ENCODE data around the gene ADIPOQ.

- no peak for TF ChIP-seq CTCF (IDR thresholded peaks at IDR 0.05; ENCODE audit: insufficient read depth, low read length)
- TF ChIP-seq REST (IDR thresholded peaks at IDR 0.05; ENCODE audit: insufficient replicate concordance, low read depth), result no peak
- no peak for TF ChIP-seq GABPA (IDR thresholded peaks at IDR 0.05; ENCODE audit: low read depth)
- no peak for TF ChIP-seq POLR2AphosphoS5 (IDR thresholded peaks at IDR 0.05; ENCODE audit: low read depth)
Observed at GRCh38 chr3:186882881-186883685, 40.6 kb downstream of the ADIPOQ start.

All from HL-60 (cell line).